ENCODE results near the gene TMC7. TPM values are rescaled to one million over a fixed set of nuclear protein-coding genes. Genes with fewer than 3 reads are reported as not detected.
A peak's percentile ranks its signal among the peaks of the same experiment; 100 is the strongest.

The TMC7 gene
- total and polyA plus RNA-seq, 2 of the 13 experiments (the other 11 are each of a cell fraction or from before 2014, with no cell fraction given) = 1.2 to 5.1 TPM

GRCh38 chr16:19005561-19006445 lies 22.1 kb downstream of the TMC7 start (continued):
- peak; percentile 88 for TF ChIP-seq BCL3 (CRISPR knock-in tag; IDR thresholded peaks at IDR 0.05)
- TF ChIP-seq HDAC2 (CRISPR knock-in tag; IDR thresholded peaks at IDR 0.05) = peak; percentile 99
- peak; percentile 20; the same call in 1 of the 2 replicates for TF ChIP-seq ZBTB21 (CRISPR knock-in tag; IDR thresholded peaks at IDR 0.05)
- TF ChIP-seq SMARCE1 (IDR thresholded peaks at IDR 0.05; ENCODE audit: borderline replicate concordance) = no peak
- no peak for TF ChIP-seq NCOA5 (CRISPR knock-in tag; IDR thresholded peaks at IDR 0.05)
- peak; percentile 49 for TF ChIP-seq ZNF777 (CRISPR knock-in tag; IDR thresholded peaks at IDR 0.05)
- TF ChIP-seq ESRRA (CRISPR knock-in tag; IDR thresholded peaks at IDR 0.05; ENCODE audit: low read depth) = peak; percentile 98
- 0 out of 2 replicates have a peak, but pooled peaks have one; percentile 36 for TF ChIP-seq ZNF230 (CRISPR knock-in tag; IDR thresholded peaks at IDR 0.05)
- peak; percentile 100 for TF ChIP-seq ZNF362 (CRISPR knock-in tag; IDR thresholded peaks at IDR 0.05; ENCODE audit: borderline replicate concordance)
- peak; percentile 94 for TF ChIP-seq ZNF878 (CRISPR knock-in tag; IDR thresholded peaks at IDR 0.05)
- 0 out of 2 replicates have a peak, but pooled peaks have one; percentile 62 for TF ChIP-seq IRF9 (CRISPR knock-in tag; IDR thresholded peaks at IDR 0.05; ENCODE audit: borderline replicate concordance)
- peak; percentile 89 for TF ChIP-seq GATA4 (IDR thresholded peaks at IDR 0.05; ENCODE audit: borderline replicate concordance, low read depth)
- TF ChIP-seq ZNF83 (CRISPR knock-in tag; IDR thresholded peaks at IDR 0.05; ENCODE audit: borderline replicate concordance) = peak; percentile 28; the same call in 1 of the 2 replicates
- peak; percentile 93 for TF ChIP-seq MYC (CRISPR knock-in tag; IDR thresholded peaks at IDR 0.05; ENCODE audit: borderline replicate concordance)
- TF ChIP-seq TSC22D2 (CRISPR knock-in tag; IDR thresholded peaks at IDR 0.05; ENCODE audit: borderline replicate concordance) = peak; percentile 54; the same call in 1 of the 2 replicates
- TF ChIP-seq ZNF644 (CRISPR knock-in tag; IDR thresholded peaks at IDR 0.05; ENCODE audit: low read depth) = peak; percentile 96
- TF ChIP-seq SUZ12 (IDR thresholded peaks at IDR 0.05; ENCODE audit: low read depth, low read length) = no peak
- TF ChIP-seq RFX1 (IDR thresholded peaks at IDR 0.05) = no peak
- TF ChIP-seq SKI (IDR thresholded peaks at IDR 0.05; ENCODE audit: partially characterized antibody) = peak; percentile 84
- peak; percentile 98 for TF ChIP-seq MEF2D (CRISPR knock-in tag; IDR thresholded peaks at IDR 0.05)
- no peak for TF ChIP-seq RBM39 (IDR thresholded peaks at IDR 0.05; ENCODE audit: low read depth, low read length, poor library complexity, severe bottlenecking)
- peak; percentile 99 for TF ChIP-seq NR2F6 (IDR thresholded peaks at IDR 0.05)
- peak; percentile 100 for TF ChIP-seq NR2F6 (CRISPR knock-in tag; IDR thresholded peaks at IDR 0.05)
- TF ChIP-seq ZSCAN31 (CRISPR knock-in tag; IDR thresholded peaks at IDR 0.05; ENCODE audit: low read depth) = 0 out of 2 replicates have a peak, but pooled peaks have one; percentile 60
- peak; percentile 36; the same call in 1 of the 2 replicates for TF ChIP-seq RFX5 (IDR thresholded peaks at IDR 0.05; ENCODE audit: low read depth, low read length)
- TF ChIP-seq BATF2 (CRISPR knock-in tag; IDR thresholded peaks at IDR 0.05) = no peak
- peak; percentile 60; the same call in 1 of the 2 replicates for TF ChIP-seq SALL2 (CRISPR knock-in tag; IDR thresholded peaks at IDR 0.05)
